ENCODE results near the gene MYO5C.

MYO5C gene

DNA sequence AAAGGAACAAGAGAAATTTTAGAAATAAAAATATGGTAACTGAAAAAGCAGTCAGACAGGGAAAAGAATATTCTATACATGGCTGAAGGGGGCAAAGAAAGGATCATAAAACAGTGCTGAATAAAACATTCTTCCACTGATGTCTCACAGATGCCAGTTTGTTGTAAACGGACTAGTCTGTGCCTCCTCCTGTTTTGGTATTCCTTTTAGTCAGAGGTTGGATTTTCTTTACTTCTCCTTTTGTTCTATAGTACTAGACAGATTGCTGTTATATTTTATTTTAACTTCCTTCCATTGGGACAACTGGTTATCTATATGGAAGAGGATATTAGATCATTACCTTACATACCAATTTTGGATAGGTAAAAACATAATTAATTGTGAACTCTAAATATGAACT, 88.4 kb downstream of the MYO5C start:
- TF ChIP-seq, protein P1, sequence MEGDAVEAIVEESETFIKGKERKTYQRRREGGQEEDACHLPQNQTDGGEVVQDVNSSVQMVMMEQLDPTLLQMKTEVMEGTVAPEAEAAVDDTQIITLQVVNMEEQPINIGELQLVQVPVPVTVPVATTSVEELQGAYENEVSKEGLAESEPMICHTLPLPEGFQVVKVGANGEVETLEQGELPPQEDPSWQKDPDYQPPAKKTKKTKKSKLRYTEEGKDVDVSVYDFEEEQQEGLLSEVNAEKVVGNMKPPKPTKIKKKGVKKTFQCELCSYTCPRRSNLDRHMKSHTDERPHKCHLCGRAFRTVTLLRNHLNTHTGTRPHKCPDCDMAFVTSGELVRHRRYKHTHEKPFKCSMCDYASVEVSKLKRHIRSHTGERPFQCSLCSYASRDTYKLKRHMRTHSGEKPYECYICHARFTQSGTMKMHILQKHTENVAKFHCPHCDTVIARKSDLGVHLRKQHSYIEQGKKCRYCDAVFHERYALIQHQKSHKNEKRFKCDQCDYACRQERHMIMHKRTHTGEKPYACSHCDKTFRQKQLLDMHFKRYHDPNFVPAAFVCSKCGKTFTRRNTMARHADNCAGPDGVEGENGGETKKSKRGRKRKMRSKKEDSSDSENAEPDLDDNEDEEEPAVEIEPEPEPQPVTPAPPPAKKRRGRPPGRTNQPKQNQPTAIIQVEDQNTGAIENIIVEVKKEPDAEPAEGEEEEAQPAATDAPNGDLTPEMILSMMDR (IDR thresholded peaks at IDR 0.05; ENCODE audit: insufficient read depth, low read depth, low read length, missing control alignments) = no peak
- DNase-seq (ENCODE audit: low read depth) = no peak

DNA sequence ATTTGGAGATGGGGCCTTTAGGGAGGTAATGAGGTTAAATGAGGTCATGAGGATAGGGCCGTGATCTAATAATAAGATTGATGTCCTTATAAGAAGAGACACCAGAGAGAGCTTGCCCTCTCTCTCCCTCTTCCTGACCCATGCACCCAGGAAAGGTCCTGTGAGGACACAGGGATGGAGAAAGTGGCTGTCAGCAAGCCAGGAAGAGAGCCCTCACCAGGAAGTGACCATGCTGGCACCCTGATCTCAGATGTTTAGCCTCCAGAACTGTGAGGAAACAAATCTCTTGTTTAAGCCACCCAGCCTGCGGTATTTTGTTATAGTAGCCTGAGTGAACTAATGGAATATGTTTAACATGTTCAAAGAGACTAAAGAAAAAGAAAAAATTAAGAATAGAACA, 89.2 kb downstream of the MYO5C start:
- TF ChIP-seq, protein P1 (IDR thresholded peaks at IDR 0.05; ENCODE audit: insufficient read depth, low read depth, low read length, missing control alignments) = no peak
- DNase-seq (ENCODE audit: low read depth) = no peak
- H3K4me3 ChIP-seq (ENCODE audit: low read length) = no peak overlapping the region

More for the DNA sequence above, 88.4 kb downstream of the MYO5C start:
- H3K4me3 ChIP-seq (ENCODE audit: low read length) = no peak overlapping the region

DNA sequence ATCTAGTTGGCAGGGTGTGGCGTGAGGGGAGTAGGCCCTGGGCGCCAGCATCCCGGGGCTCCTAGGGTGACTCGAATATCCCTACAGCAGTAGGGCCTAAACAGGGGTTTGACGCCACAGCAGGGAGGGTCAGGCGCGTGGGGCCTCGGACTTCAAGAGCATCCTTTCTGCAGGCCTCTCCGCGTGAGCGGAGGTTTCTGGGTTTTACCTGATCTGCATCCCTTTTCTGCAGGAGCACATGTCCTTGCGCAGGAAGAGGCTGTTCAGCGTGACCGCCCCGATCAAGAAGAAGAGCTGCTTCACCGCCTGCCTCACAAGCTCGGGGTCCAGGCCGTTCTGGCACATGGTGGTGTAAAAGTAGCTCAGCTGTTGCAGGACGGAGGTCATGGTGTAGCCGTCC, 90.9 kb downstream of the MYO5C start:
- H3K4me3 ChIP-seq (ENCODE audit: low read length) = no peak overlapping the region
- TF ChIP-seq, protein P1 (IDR thresholded peaks at IDR 0.05; ENCODE audit: insufficient read depth, low read depth, low read length, missing control alignments) = no peak
- no peak for DNase-seq (ENCODE audit: low read depth)

DNA sequence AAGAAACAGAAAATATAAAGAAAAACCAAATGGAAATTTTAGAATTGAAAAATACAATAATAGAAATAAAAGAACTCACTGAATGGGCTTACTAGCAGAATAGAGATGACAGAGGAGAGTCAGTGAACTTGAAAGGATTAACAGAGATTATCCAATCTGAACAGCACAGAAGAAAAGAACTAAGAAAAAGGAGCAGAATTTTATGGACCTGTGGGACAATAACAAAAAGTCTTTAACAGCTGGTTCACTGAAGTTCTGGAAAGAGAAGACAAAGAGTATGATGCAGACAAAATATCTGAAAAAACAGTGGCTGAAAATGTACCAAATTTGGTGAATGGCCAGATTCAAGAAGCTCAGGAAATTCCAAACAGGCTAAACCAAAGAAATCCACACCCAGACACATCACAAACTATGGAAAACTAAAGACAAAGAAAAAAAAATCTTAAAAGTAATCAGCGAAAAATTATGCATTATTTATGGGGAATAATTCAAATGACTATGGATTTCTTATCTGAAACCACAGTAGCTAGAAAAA, 94.7 kb downstream of the MYO5C start:
- no peak for DNase-seq (ENCODE audit: low read depth)

DNA sequence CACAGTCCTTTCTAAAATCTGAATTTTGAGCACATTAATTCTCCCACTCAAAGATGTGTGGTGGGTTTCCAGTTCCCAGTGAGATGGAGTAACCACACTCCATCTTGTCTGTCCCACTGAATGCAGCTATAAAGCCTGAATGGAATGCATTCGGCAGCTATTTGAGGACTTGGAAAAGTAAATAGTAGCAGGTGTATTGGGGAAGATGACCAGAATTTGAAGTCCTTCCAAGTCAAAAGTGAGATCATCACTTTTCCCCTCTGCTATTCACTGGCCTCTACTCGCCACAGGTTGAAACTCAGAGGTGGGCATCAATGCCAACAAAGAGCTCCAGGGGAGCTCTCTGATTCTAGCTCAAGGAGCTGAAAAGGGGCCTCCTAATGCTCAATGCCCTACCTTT, 96.3 kb downstream of the MYO5C start:
- DNase-seq (ENCODE audit: low read depth) = no peak
- no peak overlapping the region for H3K4me3 ChIP-seq (ENCODE audit: low read length)
- TF ChIP-seq, protein P1 (IDR thresholded peaks at IDR 0.05; ENCODE audit: insufficient read depth, low read depth, low read length, missing control alignments) = no peak

More for the DNA sequence above, 94.7 kb downstream of the MYO5C start:
- TF ChIP-seq, protein P1 (IDR thresholded peaks at IDR 0.05; ENCODE audit: insufficient read depth, low read depth, low read length, missing control alignments) = no peak
- no peak overlapping the region for H3K4me3 ChIP-seq (ENCODE audit: low read length)

DNA sequence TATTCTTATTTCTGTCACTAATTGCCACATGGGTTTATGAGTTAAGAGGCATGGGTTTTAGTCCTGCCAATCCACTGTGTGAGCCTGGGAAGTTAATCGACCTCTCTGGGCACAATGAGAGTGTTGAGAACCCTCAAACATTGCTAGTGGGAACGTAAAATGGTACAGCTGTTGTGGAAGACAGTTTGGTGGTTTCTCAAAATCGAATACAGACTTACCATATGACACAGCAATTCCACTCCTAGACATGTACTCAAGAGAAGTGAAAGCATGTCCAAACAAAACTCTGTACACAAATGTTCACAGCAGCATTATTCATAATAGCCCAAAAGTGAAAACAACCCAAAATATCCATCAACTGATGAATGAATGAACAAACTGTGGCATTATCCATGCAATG, 98.7 kb downstream of the MYO5C start:
- DNase-seq (ENCODE audit: low read depth) = peak; percentile 6
- H3K4me3 ChIP-seq (ENCODE audit: low read length) = no peak overlapping the region
- TF ChIP-seq, protein P1 (IDR thresholded peaks at IDR 0.05; ENCODE audit: insufficient read depth, low read depth, low read length, missing control alignments) = no peak

DNA sequence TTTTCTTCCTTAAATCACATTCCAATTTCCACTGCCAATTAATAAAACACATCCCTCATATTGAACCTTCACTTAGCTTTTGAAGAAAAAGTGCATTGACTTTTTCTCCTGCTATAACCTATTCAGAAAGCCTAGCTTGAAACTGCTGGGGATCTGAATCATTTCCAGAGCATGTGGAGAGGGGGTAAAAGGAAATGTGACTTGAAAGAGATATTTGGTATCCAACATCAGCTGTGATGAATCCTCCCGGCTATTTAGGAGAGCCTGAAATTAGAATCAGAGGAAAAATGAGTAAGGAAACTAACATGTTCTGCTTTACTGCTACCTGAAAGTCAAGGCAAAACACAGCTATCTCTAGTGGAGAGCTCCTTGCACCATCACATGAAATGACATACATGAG, 101.8 kb downstream of the MYO5C start:
- TF ChIP-seq, protein P1 (IDR thresholded peaks at IDR 0.05; ENCODE audit: insufficient read depth, low read depth, low read length, missing control alignments) = no peak
- DNase-seq (ENCODE audit: low read depth) = no peak
- H3K4me3 ChIP-seq (ENCODE audit: low read length) = no peak overlapping the region

Data from epithelial cell of esophagus (primary cell).